ENCODE measurements around the gene DUSP22. TPM values are rescaled to one million over a fixed set of nuclear protein-coding genes. Genes with fewer than 3 reads are reported as not detected.

Gene DUSP22
- total RNA-seq, 2 donors from 2014 or later: 13.8 to 34.8 TPM

- TF ChIP-seq POLR2A (IDR thresholded peaks at IDR 0.05) (no peak), CTCF (IDR thresholded peaks at IDR 0.05) (no peak)
- no peak for ATAC-seq
- Histone ChIP-seq H3K4me3 (no peak overlapping the region), H3K36me3 (replicated peaks in 1 of 2; ENCODE audit: insufficient read depth in 1 of 2, low read depth in 2 of 2) (no peaks in the 10 kb centered on the region), H3K27me3 (no peaks in the 10 kb centered on the region), H3K9me3 (no peaks in the 10 kb centered on the region), H3K27ac (no peak overlapping the region), H3K4me1 (peaks cover 6% of the 10 kb centered on the region)
- WGBS, 2 donors: 69 to 71% methylated on average over 6 of the region's 6 CpGs
- peak in 1 of 4 donors; percentile 0 for DNase-seq
- intact Hi-C loops (cut with DNase I): no loop called here
These were observed 48.1 kb downstream of the DUSP22 start for GRCh38 chr6:340186-340955.

DNA sequence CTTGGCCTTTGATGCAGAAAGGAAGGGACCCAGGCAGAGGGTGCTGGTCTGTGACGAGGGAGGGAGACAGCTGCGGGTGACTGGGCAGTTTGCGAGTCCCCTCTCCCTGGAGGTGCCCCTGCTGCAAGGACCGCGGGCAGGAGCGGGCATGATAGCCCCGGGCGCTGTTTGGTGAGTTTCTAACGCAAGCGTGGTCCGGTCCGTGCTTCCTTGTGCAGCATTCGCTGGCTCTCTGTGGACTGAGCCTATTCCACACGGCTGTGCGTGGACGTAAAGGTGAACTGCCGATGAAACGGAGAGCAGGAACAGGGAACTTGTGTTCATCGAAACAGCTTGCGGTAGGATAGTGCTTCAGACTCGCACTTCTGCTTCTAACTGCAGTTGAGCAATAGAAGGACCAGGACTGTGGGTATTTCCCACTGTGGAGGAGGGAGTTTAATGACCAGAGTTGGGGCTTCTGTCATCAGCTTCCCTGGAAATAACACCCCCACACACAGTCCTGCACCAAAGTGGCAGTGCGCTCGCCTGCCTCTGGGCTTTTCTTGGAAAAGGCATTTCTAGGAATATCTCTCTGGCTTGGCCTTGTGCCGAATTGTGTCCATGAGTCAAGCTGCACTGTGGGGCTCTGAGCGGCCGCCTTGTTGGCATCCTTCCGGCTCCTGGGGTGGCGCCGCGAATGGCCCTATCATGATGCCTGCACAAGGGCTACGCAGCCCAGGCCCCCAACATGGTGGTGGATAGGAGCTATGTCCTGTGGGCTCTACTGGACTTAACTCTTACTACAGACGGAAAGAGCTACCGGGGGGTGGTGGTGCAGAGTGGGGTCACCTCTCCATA is 48.9 kb downstream of the DUSP22 start:
- Histone ChIP-seq H3K4me3 (no peak overlapping the region), H3K27ac (no peak overlapping the region), H3K9me3 (no peaks in the 10 kb centered on the region), H3K4me1 (peaks cover 1% of the 10 kb centered on the region), H3K36me3 (replicated peaks in 1 of 2; ENCODE audit: insufficient read depth in 1 of 2, low read depth in 2 of 2) (no peaks in the 10 kb centered on the region), H3K27me3 (no peaks in the 10 kb centered on the region)
- no peak for ATAC-seq
- intact Hi-C loops (cut with DNase I): no loop called here
- DNase-seq: peak in 2 of 4 donors; percentile 5 to 50
- no peak for TF ChIP-seq POLR2A (IDR thresholded peaks at IDR 0.05)
- no peak for TF ChIP-seq CTCF (IDR thresholded peaks at IDR 0.05)
- WGBS, 2 donors: 82 to 90% methylated on average over 33 of the region's 33 CpGs

- intact Hi-C loops (cut with DNase I): no loop called here
- no peak overlapping the region for H3K27ac ChIP-seq
- no peak for DNase-seq
- TF ChIP-seq POLR2A (IDR thresholded peaks at IDR 0.05): no peak
- no peaks in the 10 kb centered on the region for H3K4me1 ChIP-seq
- no peaks in the 10 kb centered on the region for H3K9me3 ChIP-seq
- H3K36me3 ChIP-seq (replicated peaks in 1 of 2; ENCODE audit: insufficient read depth in 1 of 2, low read depth in 2 of 2): no peaks in the 10 kb centered on the region
- ATAC-seq: no peak
- WGBS, 2 donors: 57 to 65% methylated on average over 16 of the region's 16 CpGs
- no peak overlapping the region for H3K4me3 ChIP-seq
- H3K27me3 ChIP-seq: no peaks in the 10 kb centered on the region
These were observed 49.9 kb downstream of the DUSP22 start for GRCh38 chr6:341914-342831.

GRCh38 chr6:342832-343179 is 50.5 kb downstream of the DUSP22 start:
- no peaks in the 10 kb centered on the region for H3K4me1 ChIP-seq
- DNase-seq (no peak), ATAC-seq (no peak)
- intact Hi-C loops (cut with DNase I): no loop called here
- 72 to 73% methylated on average over 8 of the region's 8 CpGs for WGBS, 2 donors
- no peak overlapping the region for H3K27ac ChIP-seq
- H3K9me3 ChIP-seq: no peaks in the 10 kb centered on the region
- no peak for TF ChIP-seq CTCF (IDR thresholded peaks at IDR 0.05)
- H3K4me3 ChIP-seq: no peak overlapping the region
- no peaks in the 10 kb centered on the region for H3K27me3 ChIP-seq
- no peaks in the 10 kb centered on the region for H3K36me3 ChIP-seq (replicated peaks in 1 of 2; ENCODE audit: insufficient read depth in 1 of 2, low read depth in 2 of 2)
